ENCODE data around the gene ANKRD34C.
A peak's percentile ranks its signal among the peaks of the same experiment; 100 is the strongest.
"Not testable (repeated sequence)": the region's sequence is repeated elsewhere in the genome, so short reads cannot be mapped to it uniquely, and the experiment has no call there.

ANKRD34C gene

DNA sequence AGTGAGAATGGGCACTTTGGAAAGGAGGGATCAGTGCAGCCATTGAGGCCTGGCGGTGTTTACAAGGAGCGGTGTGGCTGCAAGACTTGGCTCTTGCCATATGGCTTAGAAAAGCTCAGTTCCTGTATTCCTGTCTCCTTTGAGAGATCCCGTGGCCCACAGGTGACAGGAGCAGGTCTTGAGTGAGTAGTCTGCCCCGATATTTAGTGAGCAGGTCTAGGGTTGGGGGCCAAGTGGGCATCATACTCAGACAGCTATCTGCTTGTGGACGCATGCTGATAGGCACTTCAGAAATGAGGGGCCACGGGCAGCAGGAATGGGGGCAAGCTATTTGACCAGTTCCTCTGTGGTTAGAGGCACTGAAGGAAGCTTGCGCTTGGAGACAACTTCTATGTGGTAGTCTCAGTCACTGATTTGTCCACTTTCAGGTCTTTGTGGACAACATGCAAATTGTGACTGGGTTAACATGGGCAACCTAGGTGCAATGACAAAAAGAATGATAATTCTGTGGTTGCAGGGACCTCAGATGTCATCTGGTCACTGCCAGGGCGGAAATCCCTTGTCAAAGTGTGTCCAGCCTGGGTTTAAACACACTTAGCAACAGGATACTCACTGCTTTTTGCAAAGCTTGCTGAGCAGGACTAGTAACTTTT lies 29.5 kb downstream of the ANKRD34C start:
- DNase-seq = no peak

DNA sequence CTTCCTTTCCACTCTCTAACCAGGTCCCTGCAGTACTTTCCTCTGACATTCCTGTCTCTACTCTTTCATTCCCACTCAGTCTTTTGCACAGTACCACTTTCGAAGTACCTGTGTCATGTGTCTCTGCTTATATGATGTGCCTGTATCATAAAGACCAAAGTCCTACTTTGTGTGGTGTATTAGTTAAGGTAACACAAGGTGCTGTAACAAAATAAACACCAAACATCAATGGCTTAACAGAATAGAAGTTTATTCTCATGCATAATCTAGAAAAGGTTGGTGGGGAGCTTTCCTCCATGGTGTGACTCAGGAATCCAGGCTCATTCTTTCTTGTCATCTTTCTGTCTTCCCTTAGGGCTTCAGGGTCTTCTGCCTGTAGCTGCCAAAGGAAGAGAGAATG lies 31.7 kb downstream of the ANKRD34C start:
- DNase-seq = no peak

- no peak for DNase-seq
Measured at GRCh38 chr15:79314811-79315210, 32.3 kb downstream of the ANKRD34C start.

- DNase-seq = peak; percentile 56
Measured at GRCh38 chr15:79315623-79316328, 33.3 kb downstream of the ANKRD34C start.

GRCh38 chr15:79316864-79317263 lies 34.3 kb downstream of the ANKRD34C start:
- DNase-seq = no peak

- DNase-seq = not testable (repeated sequence)
Measured at GRCh38 chr15:79319973-79320372, 37.5 kb downstream of the ANKRD34C start.

DNA sequence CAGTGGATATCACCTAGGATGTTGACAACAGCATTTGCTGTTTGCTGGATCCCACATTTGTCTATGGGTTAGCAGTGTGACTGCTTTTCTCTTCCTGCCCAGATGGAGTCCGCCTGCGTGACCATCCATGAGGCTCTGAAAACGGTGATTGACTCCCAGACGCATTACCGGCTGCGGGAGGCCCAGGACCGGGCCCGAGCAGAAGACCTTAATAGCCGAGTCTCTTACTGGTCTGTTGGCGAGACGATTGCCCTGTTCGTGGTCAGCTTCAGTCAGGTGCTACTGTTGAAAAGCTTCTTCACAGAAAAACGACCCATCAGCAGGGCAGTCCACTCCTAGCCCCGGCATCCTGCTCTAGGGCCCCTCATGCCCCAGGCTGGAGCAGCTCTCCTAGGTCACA lies 39.4 kb downstream of the ANKRD34C start:
- DNase-seq = no peak

DNA sequence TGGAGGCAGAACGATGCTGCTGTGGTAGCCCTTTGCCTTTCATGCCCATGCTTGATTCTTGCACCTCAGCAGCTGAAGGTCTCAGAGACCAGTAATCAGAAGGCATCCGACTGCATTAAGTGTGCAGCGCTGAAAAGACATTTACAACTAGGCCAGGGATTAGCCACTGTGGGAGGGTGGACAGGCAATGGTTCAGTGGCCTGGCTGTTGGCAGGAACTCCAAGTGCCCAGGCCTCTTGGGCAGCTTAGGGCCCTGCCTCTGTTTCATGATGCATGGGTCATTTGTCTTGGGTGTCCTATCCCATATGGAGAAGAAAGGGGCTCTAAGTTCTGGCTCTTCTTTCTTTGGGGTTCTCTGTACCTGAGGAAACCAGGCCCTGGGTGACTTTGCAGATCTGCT lies 39.8 kb downstream of the ANKRD34C start:
- DNase-seq = no peak

- DNase-seq = no peak
Measured at GRCh38 chr15:79322945-79323344, 40.4 kb downstream of the ANKRD34C start.

GRCh38 chr15:79329171-79329611 lies 46.7 kb downstream of the ANKRD34C start:
- no peak for DNase-seq

Data from midbrain (tissue), 1 donor.